ENCODE results near the gene TBL1X.

Gene TBL1X

GRCh38 chrX:9539605-9540387 lies 74.9 kb downstream of the TBL1X start:
- no peak for DNase-seq

DNA sequence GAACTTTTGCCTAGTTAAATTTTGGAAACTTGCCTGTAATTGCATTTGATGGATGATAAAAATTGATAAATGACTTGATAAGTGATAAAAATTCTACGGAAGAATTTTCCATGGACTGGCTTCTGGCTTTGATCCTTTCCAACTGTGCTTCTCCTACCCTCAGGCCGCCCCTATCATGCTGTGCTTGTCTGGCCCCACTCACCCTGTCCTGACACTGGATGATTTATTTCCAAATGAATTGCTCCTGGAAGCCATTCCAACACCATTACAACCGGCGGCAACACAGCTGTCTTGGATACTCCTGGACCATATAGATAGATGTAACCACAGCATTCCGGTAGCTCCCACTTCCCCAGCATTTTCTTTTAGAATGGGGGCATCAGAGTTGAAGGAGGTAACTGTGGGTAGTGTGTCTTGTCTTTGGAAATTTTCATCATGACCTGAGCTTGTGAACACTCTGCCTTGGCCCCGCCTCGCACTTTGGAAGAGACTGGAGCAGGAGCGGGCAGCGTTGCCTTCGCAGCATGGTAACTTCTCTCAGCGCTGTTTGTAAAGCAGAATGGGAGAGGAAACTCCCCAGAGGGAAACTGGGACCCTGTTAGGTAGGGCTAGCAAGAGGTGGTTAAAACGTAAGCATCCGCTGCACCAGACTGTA lies 77.4 kb downstream of the TBL1X start:
- DNase-seq, result peak; percentile 69

- no peak for DNase-seq
Observed at GRCh38 chrX:9542761-9543111, 77.9 kb downstream of the TBL1X start.

DNA sequence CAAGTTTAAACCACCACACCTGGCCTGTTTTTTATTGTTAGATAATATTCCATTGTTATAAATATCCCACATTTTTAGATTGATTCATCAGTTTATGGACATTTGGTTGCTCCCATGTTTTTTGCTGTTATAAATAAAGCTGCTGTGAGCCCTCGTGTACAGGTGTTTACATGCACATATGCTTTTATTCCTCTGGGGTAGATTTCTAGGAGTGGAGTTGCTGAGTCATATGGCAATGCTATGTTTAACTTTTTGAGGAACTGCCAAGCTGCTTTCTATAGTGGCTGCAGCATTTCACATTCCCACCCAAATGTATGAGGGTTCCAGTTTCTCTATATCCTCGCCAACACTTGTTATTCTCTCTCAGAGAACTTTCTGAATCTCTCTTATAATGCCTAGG lies 90.5 kb downstream of the TBL1X start:
- no peak for DNase-seq

DNA sequence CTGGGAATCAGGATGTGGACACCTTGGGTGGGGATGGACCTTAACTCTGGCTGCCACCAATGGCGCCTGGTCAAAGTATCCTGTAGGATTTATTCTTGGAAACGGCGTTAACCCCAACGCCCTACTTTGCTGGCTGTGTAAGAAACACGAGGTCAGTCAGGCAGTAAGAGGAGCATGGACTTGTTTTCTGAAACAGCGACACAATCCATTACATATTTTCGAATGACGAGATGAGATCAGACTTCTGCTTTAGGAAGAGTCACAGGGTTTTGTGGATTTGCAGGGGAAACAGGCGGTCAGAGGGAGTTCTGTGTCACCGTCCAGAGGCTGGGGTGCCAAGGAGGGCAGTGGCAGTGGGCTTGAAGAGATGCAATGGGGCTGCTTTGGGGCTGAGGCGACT lies 92.2 kb downstream of the TBL1X start:
- DNase-seq, result no peak

DNA sequence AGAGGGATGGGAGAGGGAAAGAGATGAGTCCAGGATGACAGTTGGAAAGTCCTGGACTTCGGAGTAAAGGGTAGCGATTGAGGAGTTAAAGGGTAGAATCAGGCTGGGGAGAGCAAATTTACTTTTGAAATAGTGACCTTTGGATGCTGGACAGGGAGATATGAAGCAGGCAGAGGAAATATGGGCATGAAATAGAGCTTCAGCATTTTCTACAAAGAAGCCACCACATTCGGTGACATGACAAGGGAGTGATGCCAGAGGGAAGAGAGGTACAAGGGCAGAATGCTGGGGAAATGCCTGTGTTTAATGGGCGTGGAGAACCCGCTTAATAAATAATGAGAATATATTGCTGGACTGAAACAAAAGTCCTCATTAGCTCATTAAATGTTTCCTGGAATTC lies 92.7 kb downstream of the TBL1X start:
- DNase-seq, result no peak

DNA sequence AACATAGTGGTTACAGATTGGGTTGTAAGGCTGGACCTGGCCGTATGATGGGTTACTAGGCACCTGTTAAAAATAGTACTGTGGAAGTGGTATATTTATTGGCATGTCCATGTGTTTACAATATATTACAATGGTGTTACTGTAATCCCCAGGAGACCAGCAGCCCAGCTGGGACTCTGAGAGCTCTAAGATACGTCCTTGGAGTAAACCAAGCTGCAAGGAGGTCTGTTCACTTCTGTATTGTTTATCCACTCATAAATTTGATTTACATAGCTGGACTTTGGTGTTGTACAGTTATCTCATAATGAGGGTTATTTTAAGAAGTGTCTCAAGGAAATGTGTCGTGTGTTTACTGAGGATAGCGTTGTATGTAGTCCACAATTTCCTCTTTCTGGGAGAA lies 93.8 kb downstream of the TBL1X start:
- DNase-seq, result no peak

DNA sequence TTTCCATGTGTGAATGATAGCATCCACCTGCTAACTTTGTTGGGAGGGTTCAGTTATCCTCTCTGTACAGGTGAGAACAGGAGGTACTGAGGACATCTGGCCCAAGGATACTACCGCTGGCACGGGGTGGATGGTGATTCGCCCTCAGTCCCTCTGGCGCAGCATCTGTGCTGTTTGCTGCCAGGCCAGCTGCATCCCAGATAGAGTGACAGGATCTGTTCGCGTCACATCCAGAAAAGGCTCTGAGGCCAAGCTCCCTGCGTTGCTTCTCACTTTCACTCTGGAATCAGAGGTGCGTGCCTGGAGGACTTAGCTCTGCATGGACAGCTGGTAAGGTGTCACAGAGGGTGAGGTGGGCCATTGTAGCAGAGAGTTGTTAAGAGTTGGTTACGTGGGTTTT lies 95.4 kb downstream of the TBL1X start:
- no peak for DNase-seq

GRCh38 chrX:9561199-9561598 lies 96.3 kb downstream of the TBL1X start:
- DNase-seq, result no peak

DNA sequence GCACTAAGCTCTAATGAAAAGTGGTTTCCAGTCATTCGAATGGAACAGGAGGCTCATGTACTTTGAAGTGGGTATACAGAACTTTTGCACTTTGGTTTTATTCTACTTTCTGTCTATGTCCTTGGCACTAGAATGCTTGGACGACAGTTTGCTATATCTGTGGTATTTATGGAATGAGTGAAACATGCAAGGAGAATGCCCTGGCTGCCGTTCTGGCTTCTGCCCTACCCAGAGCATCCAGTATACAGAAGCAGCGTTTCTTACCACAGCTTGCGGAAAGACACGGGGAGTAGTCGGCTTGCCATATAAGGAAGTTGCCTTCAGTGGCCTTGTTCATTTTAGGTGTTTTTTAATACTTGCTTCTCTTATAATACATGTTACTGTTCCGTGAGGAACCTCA lies 98.0 kb downstream of the TBL1X start:
- DNase-seq, result peak; percentile 86

DNA sequence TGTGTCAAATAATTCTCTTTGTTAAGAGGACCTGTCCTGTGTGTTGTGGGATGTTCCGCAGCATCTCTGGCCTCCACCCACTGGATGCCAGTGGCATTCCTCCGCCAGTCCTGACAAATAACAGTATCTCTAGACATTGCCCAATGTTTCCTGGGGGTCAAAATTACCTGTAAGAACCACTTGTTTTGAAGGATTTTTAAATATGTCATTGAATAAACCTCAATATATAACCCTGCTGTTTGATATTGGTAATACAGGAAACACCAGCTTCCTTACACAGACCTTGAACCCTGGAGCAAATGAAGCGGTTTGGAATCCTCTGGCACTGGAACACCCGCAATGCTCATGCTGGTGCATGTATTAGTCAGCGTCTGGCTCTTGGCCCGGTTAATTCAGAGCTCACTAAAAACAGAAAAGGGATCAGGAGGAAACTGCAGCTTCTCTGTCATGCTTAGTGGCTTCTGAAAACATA lies 101.3 kb downstream of the TBL1X start:
- peak; percentile 79 for DNase-seq

GRCh38 chrX:9569876-9570301 lies 105.0 kb downstream of the TBL1X start:
- peak; percentile 78 for DNase-seq

DNA sequence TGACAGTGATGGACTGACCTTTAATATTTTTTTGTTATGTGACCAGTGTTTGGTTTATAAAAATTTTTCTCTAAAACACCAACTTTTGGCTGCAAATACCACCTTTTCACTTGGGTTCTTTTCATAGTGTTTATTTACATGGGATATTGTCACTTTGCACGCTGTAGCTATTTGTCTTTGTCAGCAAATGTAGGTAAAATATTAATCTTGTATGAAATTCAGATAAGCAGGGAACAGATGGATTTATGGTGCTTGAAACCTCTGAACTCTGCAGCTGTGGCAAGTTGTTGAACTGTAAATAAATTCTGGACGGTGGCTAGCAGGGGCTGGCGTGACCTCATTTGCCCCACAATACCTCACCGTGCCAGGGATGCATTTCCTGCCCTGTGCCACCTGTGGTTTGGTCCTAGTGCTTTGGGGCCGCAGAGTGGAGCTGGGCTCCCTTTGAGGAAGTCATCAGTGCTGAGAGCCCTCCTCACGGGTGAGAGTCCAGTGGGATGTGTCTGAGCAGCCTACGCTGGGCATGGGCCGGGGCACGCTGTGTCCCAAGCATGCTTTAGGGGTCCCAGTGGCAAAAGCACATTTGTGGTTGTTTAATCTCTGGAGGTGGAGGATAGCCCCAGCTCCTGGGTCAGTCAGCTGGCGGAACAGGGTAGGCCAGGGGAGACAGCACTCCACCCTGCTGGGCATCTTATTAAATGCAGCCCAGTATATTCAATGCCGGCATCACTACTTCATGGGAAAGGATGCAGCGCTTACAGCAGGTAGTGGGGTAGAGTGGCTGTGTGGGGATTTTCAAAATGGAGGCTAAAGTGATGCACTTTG lies 108.6 kb downstream of the TBL1X start:
- no peak for DNase-seq

GRCh38 chrX:9576059-9576458 lies 111.2 kb downstream of the TBL1X start:
- no peak for DNase-seq

DNA sequence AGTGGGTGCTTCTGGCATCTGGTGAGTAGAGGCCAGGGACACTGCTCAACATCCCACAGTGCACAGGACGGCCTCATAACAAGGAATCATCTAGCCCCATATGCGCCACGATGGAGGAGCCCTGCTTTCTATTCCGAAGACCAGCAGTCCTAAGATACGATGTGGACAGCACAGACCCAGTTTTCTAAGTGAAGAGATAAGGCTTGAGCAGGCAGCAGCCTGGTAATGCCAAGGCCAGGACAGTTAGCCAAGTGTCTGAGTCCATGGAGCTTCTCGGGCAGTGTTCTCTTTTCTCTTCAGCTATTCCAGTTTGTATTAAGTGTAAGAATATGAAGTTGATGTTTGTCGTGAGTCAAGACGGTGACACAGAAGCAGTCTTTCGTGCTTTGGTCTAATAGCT lies 112.7 kb downstream of the TBL1X start:
- no peak for DNase-seq

- DNase-seq, result peak; percentile 15
Observed at GRCh38 chrX:9578083-9578779, 113.4 kb downstream of the TBL1X start.

DNA sequence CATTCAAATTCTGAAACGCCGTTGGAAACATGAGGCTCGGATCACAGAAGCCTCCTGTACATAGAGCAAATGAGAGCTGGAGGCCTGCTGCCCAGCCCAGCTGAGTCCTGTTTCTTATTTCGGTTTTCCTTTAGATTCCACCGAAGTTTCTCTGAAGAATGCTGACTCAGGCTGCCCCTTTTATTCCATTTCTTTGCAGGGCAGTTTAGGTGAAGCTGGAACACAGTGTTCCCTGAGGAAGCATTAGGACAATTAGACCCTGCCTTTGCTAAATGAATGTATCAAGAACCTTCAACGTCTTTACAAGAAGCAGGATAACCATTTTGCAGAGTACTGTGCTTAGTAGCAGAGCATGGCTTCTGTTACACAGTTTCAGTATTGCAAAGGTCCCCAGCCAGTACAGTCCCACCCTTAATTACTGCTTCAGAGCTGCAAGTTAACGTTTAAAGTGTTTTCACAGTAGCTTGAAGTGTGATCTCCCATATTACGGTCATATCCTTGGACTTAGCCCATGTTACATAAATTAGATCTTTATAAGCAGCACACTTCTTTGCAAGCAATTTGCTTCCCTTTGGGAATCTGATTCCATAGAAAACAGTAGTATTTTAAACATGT lies 117.0 kb downstream of the TBL1X start:
- no peak for DNase-seq

DNA sequence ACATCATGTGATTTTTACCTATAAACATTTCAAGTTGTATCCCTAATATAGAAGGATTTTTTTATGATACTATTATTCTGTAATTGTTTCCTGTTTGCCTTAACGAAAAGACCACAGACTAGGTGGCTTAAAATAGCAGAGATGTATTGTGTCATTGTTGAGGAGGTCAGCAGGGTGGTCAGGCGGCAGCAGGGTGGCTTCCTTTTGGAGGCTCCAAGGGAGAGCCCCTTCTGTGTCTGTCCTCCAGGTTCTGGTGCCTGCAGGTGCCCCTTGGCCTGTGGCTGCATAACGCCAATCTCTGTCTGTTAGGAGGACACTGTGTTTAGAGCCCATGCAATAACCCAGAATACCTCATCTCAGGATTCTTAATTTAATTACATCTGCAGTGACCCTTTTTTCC lies 118.1 kb downstream of the TBL1X start:
- no peak for DNase-seq

GRCh38 chrX:9586992-9587392 lies 122.1 kb downstream of the TBL1X start:
- DNase-seq, result no peak

- DNase-seq, result no peak
Observed at GRCh38 chrX:9587642-9588041, 122.8 kb downstream of the TBL1X start.

DNA sequence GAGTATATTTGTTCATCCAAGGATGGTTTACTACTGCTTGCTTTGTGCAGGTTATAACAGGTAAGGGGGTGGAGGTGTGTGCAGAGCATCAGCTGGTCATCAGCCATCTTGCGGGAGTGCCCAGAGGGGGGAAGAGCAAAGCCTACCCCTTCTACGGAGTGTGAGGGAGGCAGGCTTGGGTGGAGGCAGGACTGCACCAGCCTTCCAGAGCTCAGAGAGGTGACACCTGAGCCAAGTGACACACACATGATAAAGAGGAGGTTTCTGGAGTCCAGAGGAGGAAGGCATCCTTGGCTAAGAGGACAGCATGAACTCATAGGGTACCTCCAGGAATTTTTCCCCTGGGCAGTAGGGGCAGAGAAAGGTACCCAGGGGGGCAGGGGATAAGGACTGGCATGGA lies 126.6 kb downstream of the TBL1X start:
- no peak for DNase-seq

DNA sequence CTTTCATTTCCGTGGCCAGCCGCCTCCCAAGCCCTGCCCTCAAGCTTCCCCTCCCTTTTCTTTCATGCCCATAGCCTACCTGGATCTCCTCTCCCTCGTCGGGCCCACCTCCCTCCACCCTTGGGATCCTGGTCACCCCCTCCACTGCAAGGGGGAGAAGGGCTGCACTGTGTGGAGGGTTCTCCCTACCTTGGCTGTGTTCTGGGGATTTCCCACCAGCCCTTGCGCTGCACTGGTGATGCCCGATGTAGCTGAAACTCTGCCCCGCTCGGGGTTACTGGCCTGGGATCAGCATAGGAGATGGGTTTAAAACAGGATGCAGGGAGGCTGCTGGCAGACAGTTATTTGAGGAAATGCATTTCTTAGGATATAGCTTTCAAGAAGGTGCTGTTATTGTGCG lies 128.9 kb downstream of the TBL1X start:
- DNase-seq, result no peak

DNA sequence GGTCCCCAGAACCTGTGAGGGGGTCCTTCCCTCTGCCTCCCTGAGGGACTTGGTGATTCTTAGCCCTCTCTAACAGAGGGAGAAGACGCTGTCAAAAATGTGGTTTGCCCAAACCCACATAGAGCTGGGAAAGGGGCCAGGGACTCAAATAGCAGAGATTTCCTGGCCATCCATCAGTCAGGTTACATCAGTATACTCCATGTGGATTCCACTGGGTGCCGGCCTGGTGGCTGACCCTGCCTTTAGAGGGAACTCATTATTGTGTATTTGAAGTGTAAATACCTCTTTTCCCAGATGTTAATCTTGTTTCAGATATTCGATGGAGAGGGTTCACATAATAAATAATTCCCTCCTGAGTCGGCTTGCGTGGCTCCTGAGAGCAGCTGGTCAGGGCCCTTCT lies 130.3 kb downstream of the TBL1X start:
- peak; percentile 23 for DNase-seq
